ENCODE results near the gene LIN37.
"Not testable (repeated sequence)": the region's sequence is repeated elsewhere in the genome, so short reads cannot be mapped to it uniquely, and the experiment has no call there.

Gene LIN37

GRCh38 chr19:35720163-35720524 is 28.2 kb upstream of the LIN37 start:
- no peak for DNase-seq

DNA sequence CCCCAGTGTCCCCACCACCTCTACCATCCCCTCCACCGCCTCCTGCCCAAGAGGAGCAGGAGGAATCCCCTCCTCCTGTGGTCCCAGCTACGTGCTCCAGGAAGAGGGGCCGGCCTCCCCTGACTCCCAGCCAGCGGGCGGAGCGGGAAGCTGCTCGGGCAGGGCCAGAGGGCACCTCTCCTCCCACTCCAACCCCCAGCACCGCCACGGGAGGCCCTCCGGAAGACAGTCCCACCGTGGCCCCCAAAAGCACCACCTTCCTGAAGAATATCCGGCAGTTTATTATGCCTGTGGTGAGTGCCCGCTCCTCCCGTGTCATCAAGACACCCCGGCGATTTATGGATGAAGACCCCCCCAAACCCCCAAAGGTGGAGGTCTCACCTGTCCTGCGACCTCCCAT is 27.7 kb upstream of the LIN37 start:
- no peak for DNase-seq

DNA sequence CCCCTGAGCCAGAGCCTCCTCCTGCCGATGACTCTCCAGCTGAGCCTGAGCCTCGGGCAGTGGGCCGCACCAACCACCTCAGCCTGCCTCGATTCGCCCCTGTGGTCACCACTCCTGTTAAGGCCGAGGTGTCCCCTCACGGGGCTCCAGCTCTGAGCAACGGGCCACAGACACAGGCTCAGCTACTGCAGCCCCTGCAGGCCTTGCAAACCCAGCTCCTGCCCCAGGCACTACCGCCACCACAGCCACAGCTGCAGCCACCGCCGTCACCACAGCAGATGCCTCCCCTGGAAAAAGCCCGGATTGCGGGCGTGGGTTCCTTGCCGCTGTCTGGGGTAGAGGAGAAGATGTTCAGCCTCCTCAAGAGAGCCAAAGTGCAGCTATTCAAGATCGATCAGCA is 27.0 kb upstream of the LIN37 start:
- no peak for DNase-seq

DNA sequence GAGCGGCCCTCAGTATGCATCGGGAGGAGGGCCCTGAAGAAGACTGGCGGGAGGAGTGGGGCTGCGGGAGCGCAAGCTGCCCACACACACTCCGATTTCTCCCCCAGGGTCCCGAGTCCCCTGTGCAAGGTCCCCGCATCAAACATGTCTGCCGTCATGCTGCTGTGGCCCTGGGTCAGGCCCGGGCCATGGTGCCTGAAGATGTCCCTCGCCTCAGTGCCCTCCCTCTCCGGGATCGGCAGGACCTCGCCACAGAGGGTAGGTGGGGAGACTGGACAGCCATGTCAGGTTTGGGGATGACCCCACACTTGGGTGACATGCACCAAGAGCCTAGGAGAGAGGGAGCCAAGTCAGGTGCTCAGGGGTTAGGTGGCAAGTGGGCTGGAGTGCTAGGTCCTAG is 25.9 kb upstream of the LIN37 start:
- DNase-seq = no peak

DNA sequence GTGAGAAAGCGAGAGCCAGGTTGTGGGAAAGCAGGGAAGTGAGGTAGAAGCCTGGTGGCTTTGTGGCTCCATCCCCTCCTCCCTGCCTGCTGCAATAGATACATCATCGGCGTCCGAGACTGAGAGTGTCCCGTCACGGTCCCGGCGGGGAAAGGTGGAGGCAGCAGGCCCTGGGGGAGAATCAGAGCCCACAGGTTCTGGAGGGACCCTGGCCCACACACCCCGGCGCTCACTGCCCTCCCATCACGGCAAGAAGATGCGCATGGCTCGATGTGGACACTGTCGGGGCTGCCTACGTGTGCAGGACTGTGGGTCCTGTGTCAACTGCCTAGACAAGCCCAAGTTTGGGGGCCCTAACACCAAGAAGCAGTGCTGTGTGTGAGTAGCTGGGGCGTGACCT is 25.5 kb upstream of the LIN37 start:
- no peak for DNase-seq

GRCh38 chr19:35723671-35724070 is 24.7 kb upstream of the LIN37 start:
- DNase-seq = no peak

DNA sequence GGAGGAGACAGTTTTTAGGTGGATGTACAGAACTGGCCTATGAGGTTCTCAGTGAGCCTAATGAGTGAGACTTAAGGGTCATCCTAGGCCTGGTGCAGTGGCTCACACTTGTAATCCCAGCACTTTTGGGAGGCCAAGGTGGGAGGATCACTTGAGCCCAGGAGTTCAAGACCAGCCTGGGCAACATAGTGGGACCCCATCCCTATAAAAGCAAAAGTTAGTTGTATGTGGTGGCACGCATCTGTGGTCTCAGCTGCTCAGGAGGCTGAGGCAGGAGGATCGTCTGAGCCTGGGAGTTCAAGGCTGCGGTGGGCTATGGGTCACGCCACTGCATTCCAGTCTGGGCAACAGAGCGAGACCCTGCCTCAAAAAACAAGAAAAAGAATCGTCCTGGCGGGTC is 24.2 kb upstream of the LIN37 start:
- DNase-seq = not testable (repeated sequence)

DNA sequence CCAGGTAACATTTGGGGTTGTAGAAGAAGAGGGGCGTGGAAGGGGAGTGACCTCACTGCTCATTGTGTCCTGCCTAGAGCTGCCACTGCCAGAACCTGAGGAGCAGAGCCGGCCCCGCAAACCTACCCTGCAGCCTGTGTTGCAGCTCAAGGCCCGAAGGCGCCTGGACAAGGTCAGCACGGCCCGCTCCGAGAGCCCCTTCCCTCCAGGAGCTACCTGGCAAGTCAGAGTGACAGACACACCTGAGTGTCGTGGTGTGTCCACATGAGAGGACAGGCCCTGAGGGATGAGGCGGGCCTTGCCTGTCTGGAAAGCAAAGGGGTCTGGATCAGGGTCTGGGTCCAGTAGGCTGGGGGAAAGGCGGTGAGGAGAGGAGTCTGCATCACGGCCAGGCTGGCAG is 23.8 kb upstream of the LIN37 start:
- DNase-seq = no peak

DNA sequence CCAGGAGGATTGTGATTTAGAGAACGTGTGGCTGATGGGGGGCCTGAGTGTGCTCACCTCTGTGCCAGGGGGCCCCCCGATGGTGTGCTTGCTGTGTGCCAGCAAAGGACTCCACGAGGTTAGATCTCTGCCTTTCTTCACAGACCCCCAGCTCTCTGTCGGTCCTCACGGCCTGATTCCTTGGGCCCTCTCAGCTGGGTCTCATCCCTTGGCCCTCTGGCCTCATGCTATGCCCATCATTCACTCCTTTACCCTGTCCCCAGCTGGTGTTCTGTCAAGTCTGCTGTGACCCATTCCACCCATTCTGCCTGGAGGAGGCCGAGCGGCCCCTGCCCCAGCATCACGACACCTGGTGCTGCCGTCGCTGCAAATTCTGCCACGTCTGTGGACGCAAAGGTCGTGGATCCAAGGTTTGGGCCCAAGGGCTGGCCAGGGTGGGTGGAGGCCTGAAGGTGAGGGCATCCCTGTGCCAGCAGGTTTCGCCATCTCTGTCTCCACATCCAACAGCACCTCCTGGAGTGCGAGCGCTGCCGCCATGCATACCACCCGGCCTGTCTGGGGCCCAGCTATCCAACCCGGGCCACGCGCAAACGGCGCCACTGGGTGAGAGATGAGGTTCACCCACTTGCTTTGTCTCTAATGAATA is 23.0 kb upstream of the LIN37 start:
- DNase-seq = no peak

DNA sequence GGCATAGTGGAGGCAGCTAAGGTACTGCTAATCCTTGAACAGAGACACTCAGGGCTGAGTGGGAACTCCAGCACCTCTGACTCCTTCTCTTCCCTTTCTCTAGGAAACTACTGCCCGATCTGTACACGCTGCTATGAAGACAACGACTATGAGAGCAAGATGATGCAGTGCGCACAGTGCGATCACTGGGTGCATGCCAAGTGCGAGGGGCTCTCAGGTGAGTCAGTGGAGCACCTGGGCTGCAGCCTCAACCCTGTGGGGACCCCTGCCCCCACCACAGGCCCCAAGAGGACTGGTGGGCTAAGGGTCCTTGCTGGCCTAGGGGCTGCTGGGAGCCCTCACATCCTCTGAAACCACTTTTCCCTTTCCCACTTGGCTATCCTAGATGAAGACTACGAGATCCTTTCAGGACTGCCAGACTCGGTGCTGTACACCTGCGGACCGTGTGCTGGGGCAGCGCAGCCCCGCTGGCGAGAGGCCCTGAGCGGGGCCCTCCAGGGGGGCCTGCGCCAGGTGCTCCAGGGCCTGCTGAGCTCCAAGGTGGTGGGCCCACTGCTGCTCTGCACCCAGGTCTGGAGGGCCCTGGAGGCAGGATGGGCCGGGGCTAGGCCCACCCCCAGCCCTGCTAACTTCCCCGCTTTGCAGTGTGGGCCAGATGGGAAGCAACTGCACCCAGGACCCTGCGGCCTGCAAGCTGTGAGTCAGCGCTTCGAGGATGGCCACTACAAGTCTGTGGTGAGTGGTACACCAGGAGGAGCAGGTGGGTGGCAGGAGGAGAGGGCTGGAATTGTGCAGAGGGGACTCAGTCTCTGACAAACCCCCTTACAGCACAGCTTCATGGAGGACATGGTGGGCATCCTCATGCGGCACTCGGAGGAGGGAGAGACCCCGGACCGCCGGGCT is 21.1 kb upstream of the LIN37 start:
- no peak for DNase-seq

DNA sequence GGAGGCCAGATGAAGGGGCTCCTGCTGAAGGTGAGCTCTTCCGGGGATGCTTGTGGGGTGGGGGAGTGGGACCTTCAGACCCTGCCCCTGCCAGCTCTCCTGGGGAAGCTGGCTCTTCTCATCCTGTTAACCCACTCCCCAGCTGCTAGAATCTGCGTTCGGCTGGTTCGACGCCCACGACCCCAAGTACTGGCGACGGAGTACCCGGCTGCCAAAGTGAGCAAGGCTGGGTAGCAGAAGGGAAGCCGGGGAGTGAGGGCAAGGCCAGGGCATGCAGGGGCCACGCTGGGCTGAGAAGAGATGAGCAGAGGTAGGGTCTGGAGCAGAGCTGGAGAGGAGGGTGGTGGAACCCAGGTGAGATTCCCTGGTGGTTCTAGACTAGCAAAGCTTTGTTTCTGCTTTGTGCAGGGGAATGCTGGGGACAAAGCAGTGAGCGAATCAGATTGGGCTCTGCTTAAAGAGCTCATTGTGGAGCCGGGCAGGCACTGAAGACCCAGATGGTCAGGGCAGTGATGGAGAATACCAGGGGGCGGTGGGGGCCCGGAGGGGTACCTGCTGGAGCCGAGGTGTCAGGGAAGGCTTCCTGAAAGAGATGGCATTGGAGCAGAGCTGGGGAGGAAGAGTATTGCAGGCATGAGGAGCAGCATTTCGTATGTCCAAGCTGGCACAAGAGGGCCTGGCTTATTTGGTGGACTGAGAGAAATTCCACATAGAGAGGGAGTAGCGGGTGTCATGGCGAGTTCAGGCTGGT is 20.2 kb upstream of the LIN37 start:
- DNase-seq = no peak

DNA sequence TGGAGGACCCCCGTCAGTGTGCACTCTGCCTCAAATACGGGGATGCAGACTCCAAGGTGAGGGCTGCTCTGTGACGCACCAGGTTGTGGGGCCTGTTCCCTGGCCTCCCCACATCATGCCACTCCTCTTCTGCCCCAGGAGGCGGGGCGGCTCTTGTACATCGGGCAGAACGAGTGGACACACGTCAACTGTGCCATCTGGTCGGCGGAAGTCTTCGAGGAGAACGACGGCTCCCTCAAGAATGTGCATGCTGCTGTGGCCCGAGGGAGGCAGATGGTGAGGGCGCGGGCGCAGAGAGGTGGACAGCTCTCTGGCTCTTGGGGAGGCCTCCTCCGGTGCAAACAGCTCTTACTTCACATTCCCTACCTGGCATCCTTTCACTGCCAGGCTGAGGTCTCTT is 19.4 kb upstream of the LIN37 start:
- DNase-seq = no peak

- DNase-seq = no peak
These were observed 18.6 kb upstream of the LIN37 start for GRCh38 chr19:35729763-35730162.

- DNase-seq = no peak
These were observed 18.1 kb upstream of the LIN37 start for GRCh38 chr19:35730326-35730725.

- DNase-seq = no peak
These were observed 17.0 kb upstream of the LIN37 start for GRCh38 chr19:35731353-35731752.

DNA sequence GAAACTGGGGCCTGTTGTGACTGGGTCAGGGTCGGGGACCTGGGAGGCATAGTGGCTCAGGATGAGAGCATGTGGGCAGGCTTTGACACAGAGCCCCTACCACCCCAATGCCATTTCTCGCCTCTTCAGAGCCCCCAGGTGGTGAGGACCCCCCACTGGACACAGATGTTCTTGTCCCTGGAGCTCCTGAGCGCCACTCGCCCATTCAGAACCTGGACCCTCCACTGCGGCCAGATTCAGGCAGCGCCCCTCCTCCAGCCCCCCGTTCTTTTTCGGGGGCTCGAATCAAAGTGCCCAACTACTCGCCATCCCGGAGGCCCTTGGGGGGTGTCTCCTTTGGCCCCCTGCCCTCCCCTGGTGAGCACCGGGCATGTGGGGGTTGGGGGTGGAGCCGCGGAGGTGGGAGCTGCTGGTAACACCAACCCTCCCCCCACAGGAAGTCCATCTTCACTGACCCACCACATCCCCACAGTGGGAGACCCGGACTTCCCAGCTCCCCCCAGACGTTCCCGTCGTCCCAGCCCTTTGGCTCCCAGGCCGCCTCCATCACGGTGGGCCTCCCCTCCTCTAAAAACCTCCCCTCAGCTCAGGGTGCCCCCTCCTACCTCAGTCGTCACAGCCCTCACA is 16.5 kb upstream of the LIN37 start:
- DNase-seq = no peak

GRCh38 chr19:35732540-35733179 is 15.7 kb upstream of the LIN37 start:
- no peak for DNase-seq

- DNase-seq = no peak
These were observed 14.9 kb upstream of the LIN37 start for GRCh38 chr19:35733180-35734125.

GRCh38 chr19:35734273-35734672 is 14.1 kb upstream of the LIN37 start:
- no peak for DNase-seq

DNA sequence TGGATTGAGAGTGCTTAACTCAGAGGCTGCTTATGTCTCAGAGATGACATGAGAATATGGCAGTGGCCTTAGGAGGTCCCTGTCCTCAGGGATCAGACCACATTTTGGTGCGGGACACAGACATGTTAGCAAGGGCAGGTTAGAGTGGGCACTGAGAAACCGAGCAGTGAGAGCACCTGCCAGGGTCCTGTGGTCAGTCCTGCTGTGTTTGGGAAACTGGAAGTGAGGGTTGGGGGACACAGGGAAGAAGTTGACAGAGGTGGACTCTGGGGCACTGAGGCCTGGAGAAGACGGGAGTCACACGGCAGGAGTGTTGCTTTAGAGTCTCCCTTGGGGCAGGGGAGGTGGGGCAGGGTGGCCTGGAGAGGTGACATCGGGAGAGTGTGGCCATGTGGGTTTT is 13.5 kb upstream of the LIN37 start:
- DNase-seq = no peak
